WTC11 (cell line): Measurements from ENCODE around the gene MYOZ3.

ENCODE experiments used
- ELF4 ChIP-seq: sonication (generic); formaldehyde crosslinking; IDR thresholded peaks from 2 replicates; pipeline ENCODE4 v1.8.1; 2022; ENCODE audit warnings: low read depth, mild to moderate bottlenecking, moderate library complexity, missing genetic modification reagents
- ETV6 ChIP-seq: sonication (generic); formaldehyde crosslinking; IDR thresholded peaks from 2 replicates; pipeline ENCODE4 v1.8.1; 2022; ENCODE audit warnings: mild to moderate bottlenecking, missing genetic modification reagents
- TP53 ChIP-seq: sonication (generic); formaldehyde crosslinking; IDR thresholded peaks from 2 replicates; pipeline ENCODE4 v1.8.1; 2023; ENCODE audit warnings: mild to moderate bottlenecking, missing genetic modification reagents
- TF ChIP-seq, protein P1 (sequence below): sonication (generic); formaldehyde crosslinking; IDR thresholded peaks from 2 replicates; pipeline ENCODE4 v1.8.1; 2022; ENCODE audit warnings: mild to moderate bottlenecking, moderate library complexity, missing genetic modification reagents
- TF ChIP-seq, protein P2 (sequence below): sonication (generic); formaldehyde crosslinking; IDR thresholded peaks from 2 replicates; pipeline ENCODE4 v1.8.0; 2022; ENCODE audit warnings: mild to moderate bottlenecking, missing genetic modification reagents
- TF ChIP-seq, protein P3 (sequence below): sonication (generic); formaldehyde crosslinking; IDR thresholded peaks from 2 replicates; pipeline ENCODE4 v1.8.0; 2022; ENCODE audit warnings: missing genetic modification reagents
- TF ChIP-seq, protein P4 (sequence below): sonication (generic); formaldehyde crosslinking; IDR thresholded peaks from 2 replicates; pipeline ENCODE4 v1.8.0; 2022; ENCODE audit warnings: mild to moderate bottlenecking, missing genetic modification reagents

DNA sequence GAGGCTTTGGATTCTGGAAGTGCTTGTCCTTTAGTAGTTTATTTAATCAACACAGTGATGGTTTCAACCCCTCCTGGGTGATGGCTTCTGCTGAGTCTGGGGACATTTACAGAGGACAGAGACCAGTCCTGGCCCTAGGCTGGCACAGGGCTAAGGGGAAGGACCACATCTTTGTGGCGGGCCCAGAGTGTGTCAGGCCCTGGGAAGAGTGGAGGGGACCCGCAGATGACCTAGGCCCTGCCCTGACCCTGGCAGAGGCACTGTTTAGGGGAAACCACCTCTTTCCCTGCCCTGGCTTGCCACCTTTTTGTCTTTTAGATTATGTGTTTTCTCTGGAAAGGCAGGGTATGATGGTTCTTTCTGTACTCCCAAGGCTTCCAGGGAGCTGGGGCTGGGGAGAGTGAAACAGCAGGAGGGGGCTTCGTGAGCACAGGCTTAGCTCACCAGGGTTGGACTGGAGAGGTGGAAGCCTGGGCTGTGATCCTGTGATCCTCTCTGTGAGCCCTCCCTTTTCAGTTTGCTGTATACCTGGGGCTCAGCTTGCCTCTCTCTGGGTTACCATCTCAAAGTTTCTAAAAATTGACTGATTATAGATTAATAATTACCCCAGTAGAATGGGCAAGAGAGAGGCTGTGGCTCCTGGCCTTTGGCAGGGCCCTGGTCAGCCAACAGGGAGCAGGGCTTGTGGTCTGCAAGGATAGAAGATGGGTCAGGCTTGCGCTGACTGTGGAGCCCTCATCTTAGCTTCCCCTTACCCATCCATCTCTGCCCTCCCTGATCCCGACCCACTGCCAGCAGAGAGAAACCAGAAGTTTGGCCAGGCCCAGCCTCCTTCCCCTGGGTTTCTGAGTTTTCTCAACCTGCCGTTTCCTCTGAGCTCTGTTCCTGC, 22.3 kb upstream of the MYOZ3 start:
- TF ChIP-seq, protein P1, sequence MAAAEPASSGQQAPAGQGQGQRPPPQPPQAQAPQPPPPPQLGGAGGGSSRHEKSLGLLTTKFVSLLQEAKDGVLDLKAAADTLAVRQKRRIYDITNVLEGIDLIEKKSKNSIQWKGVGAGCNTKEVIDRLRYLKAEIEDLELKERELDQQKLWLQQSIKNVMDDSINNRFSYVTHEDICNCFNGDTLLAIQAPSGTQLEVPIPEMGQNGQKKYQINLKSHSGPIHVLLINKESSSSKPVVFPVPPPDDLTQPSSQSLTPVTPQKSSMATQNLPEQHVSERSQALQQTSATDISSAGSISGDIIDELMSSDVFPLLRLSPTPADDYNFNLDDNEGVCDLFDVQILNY (CRISPR knock-in tag) = no peak
- TF ChIP-seq ETV6 (CRISPR knock-in tag) = no peak
- TF ChIP-seq TP53 (CRISPR knock-in tag) = no peak
- TF ChIP-seq ELF4 (CRISPR knock-in tag) = no peak
- TF ChIP-seq, protein P2, sequence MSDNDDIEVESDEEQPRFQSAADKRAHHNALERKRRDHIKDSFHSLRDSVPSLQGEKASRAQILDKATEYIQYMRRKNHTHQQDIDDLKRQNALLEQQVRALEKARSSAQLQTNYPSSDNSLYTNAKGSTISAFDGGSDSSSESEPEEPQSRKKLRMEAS = no peak
- TF ChIP-seq, protein P3, sequence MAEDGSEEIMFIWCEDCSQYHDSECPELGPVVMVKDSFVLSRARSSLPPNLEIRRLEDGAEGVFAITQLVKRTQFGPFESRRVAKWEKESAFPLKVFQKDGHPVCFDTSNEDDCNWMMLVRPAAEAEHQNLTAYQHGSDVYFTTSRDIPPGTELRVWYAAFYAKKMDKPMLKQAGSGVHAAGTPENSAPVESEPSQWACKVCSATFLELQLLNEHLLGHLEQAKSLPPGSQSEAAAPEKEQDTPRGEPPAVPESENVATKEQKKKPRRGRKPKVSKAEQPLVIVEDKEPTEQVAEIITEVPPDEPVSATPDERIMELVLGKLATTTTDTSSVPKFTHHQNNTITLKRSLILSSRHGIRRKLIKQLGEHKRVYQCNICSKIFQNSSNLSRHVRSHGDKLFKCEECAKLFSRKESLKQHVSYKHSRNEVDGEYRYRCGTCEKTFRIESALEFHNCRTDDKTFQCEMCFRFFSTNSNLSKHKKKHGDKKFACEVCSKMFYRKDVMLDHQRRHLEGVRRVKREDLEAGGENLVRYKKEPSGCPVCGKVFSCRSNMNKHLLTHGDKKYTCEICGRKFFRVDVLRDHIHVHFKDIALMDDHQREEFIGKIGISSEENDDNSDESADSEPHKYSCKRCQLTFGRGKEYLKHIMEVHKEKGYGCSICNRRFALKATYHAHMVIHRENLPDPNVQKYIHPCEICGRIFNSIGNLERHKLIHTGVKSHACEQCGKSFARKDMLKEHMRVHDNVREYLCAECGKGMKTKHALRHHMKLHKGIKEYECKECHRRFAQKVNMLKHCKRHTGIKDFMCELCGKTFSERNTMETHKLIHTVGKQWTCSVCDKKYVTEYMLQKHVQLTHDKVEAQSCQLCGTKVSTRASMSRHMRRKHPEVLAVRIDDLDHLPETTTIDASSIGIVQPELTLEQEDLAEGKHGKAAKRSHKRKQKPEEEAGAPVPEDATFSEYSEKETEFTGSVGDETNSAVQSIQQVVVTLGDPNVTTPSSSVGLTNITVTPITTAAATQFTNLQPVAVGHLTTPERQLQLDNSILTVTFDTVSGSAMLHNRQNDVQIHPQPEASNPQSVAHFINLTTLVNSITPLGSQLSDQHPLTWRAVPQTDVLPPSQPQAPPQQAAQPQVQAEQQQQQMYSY (CRISPR knock-in tag) = no peak
- TF ChIP-seq, protein P4, sequence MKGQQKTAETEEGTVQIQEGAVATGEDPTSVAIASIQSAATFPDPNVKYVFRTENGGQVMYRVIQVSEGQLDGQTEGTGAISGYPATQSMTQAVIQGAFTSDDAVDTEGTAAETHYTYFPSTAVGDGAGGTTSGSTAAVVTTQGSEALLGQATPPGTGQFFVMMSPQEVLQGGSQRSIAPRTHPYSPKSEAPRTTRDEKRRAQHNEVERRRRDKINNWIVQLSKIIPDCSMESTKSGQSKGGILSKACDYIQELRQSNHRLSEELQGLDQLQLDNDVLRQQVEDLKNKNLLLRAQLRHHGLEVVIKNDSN = no peak
